Uterus (tissue), 4 donors: ENCODE results near the gene APC2. TPM values are rescaled to one million over a fixed set of nuclear protein-coding genes. Genes with fewer than 3 reads are reported as not detected.

Experiments used
- DNase-seq, 2 donors: peaks; one replicate each; pipeline ENCODE4 v3.0.0-alpha.2; 2019 to 2020
- H3K27ac ChIP-seq, 2 donors: fragments of 200-600 bp; sonication (generic); 1 replicate in 1 of 2; 2 replicates in 1 of 2; pipeline ENCODE4 v1.5.1; 2016 to 2018
- H3K27me3 ChIP-seq, 2 donors: fragments of 200-600 bp; sonication (generic); one replicate each; pipeline ENCODE4 v1.5.1; 2018 to 2019; ENCODE audit warnings: control low read depth in 1 of 2
- H3K36me3 ChIP-seq, 2 donors: fragments of 200-600 bp; sonication (generic); one replicate each; pipeline ENCODE4 v1.5.1; 2019; ENCODE audit warnings: control low read depth in 1 of 2
- H3K4me1 ChIP-seq, 2 donors: fragments of 200-600 bp; sonication (generic); one replicate each; pipeline ENCODE4 v1.5.1; 2018 to 2019; ENCODE audit warnings: control low read depth in 1 of 2
- H3K4me3 ChIP-seq, 2 donors: fragments of 200-600 bp; sonication (generic); 1 replicate in 1 of 2; 2 replicates in 1 of 2; pipeline ENCODE4 v1.5.1; 2018 to 2019; ENCODE audit warnings: mild to moderate bottlenecking in 1 of 2
- H3K9me3 ChIP-seq, 2 donors: fragments of 200-600 bp; sonication (generic); one replicate each; pipeline ENCODE4 v1.5.1; 2019; ENCODE audit warnings: control low read depth in 1 of 2
- CTCF ChIP-seq, 4 experiments: fragments of 200-600 bp in 2 of 4; fragments of 450-650 bp in 2 of 4; sonication (generic) in 2 of 4; IDR thresholded peaks; one replicate each; pipeline ENCODE4 v1.5.1; 2016 to 2019; ENCODE audit warnings: antibody characterized with exemption in 4 of 4, mild to moderate bottlenecking in 2 of 4, moderate library complexity in 1 of 4
- POLR2A ChIP-seq, 2 donors: fragments of 450-650 bp; IDR thresholded peaks; one replicate each; pipeline ENCODE4 v1.6.1; 2016; ENCODE audit warnings: antibody characterized with exemption in 2 of 2, mild to moderate bottlenecking in 1 of 2, moderate library complexity in 1 of 2
- intact Hi-C: fragments of 100-400 bp; cut with DNase I; formaldehyde crosslinking; loops from one replicate; pipeline ENCODE4 v1.15.1; 2023; ENCODE audit warnings: low total_unique reads
- total RNA-seq, 4 donors: library from RNA; depleted of rRNA in 3 of 4; stranded (reverse); fragments of >200 nt in 3 of 4; gene quantifications; one replicate each; pipeline versions ENCODE4 v1.1.0 to v1.2.4, GENCODE V29; 2014 to 2023
- donor health status: DM: yes; HTN: yes; CAD: no.

The APC2 gene
- total RNA-seq, 4 donors from 2014 or later = 0.12 to 3.5 (median 0.77) TPM; not detected in 1

- Histone ChIP-seq H3K36me3 (no peaks in the 10 kb centered on the region), H3K27me3 (peaks cover 32 to 44% of the 10 kb centered on the region in 2 donors), H3K27ac (no peak overlapping the region), H3K4me3 (peak overlapping the region; percentile 8 to 35), H3K9me3 (no peaks in the 10 kb centered on the region), H3K4me1 (peaks cover 12 to 53% of the 10 kb centered on the region in 2 donors)
- no peak for DNase-seq
- intact Hi-C loops = no loop called here
- TF ChIP-seq POLR2A (IDR thresholded peaks at IDR 0.05) = no peak
- no peak for TF ChIP-seq CTCF (IDR thresholded peaks at IDR 0.05)
Measured at GRCh38 chr19:1470305-1471009, 20.5 kb downstream of the APC2 start.

- peak overlapping the region in 1 of 2 donors; percentile 35 for H3K4me3 ChIP-seq
- no peaks in the 10 kb centered on the region for H3K9me3 ChIP-seq
- peaks cover 32 to 44% of the 10 kb centered on the region in 2 donors for H3K27me3 ChIP-seq
- no peak for DNase-seq
- peaks cover 12 to 47% of the 10 kb centered on the region in 2 donors for H3K4me1 ChIP-seq
- no peak overlapping the region for H3K27ac ChIP-seq
- intact Hi-C loops = no loop called here
- H3K36me3 ChIP-seq = no peaks in the 10 kb centered on the region
- TF ChIP-seq CTCF (IDR thresholded peaks at IDR 0.05) (no peak), POLR2A (IDR thresholded peaks at IDR 0.05) (no peak)
Measured at GRCh38 chr19:1471010-1471514, 21.1 kb downstream of the APC2 start.

GRCh38 chr19:1471515-1472160 is 21.7 kb downstream of the APC2 start:
- Histone ChIP-seq H3K4me1 (peaks cover 12 to 45% of the 10 kb centered on the region in 2 donors), H3K27ac (no peak overlapping the region), H3K9me3 (no peaks in the 10 kb centered on the region), H3K4me3 (no peak overlapping the region), H3K27me3 (peaks cover 26 to 44% of the 10 kb centered on the region in 2 donors), H3K36me3 (no peaks in the 10 kb centered on the region)
- no peak for DNase-seq
- intact Hi-C loops = no loop called here
- TF ChIP-seq CTCF (IDR thresholded peaks at IDR 0.05) = peak in 1 of 4 experiments; percentile 4
- TF ChIP-seq POLR2A (IDR thresholded peaks at IDR 0.05) = no peak

- Histone ChIP-seq H3K27me3 (peaks cover 24 to 37% of the 10 kb centered on the region in 2 donors), H3K27ac (no peak overlapping the region), H3K4me1 (peaks cover 12 to 40% of the 10 kb centered on the region in 2 donors), H3K9me3 (no peaks in the 10 kb centered on the region), H3K4me3 (no peak overlapping the region), H3K36me3 (no peaks in the 10 kb centered on the region)
- TF ChIP-seq CTCF (IDR thresholded peaks at IDR 0.05) = no peak
- TF ChIP-seq POLR2A (IDR thresholded peaks at IDR 0.05) = no peak
- intact Hi-C loops = no loop called here
- DNase-seq = no peak
Measured at GRCh38 chr19:1472231-1473084, 22.5 kb downstream of the APC2 start.
